AG08396 (cell line): ENCODE results near the gene SUSD2.

Experiments
- DNase-seq: peaks from one replicate; pipeline ENCODE4 v3.0.0; 2012; ENCODE audit warnings: low spot score, mixed read lengths

SUSD2 gene

GRCh38 chr22:24149198-24149590, 32.1 kb upstream of the SUSD2 start:
- no peak for DNase-seq

DNA sequence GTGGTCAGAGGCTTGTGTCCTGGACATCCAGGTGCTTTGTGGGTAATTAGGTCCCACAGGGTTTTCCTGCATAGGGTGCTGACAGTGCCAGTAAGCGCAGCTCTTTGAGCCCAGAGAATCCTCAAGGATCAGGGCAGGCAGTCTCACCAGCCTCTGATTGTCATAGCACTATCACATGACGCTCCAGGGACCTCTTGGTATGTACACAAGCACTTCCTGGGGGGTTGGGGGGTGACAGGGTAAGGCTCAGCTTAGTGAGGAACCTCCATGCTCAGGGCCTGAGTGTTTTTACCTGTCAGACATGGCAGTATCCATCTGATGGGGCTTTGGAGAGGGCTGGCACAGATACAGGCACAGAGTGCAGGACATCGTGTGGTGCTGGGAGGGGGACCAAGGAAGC, 27.9 kb upstream of the SUSD2 start:
- peak; percentile 74 for DNase-seq

DNA sequence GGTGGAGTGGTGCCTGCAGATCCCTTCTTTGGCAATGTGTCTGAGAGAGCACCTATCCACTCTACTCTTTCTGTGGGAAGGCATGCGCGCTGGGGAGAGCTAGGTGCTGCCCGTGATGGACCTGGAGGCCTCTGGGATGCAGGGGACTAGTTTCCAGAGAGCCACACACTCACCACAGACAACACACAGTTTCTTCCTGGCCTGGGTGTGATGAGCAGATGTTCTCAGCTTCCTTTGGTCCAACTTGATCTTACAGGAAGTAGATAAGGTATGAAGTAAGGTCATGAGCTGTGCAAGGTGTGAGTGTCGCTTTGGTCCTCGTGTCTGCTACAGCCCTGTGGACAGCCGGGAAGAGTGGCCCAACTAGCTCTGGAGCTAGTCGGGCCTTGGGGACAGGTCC, 27.3 kb upstream of the SUSD2 start:
- no peak for DNase-seq

GRCh38 chr22:24154826-24155225, 26.5 kb upstream of the SUSD2 start:
- no peak for DNase-seq

- peak; percentile 88 for DNase-seq
These were observed 25.6 kb upstream of the SUSD2 start for GRCh38 chr22:24155627-24156140.

DNA sequence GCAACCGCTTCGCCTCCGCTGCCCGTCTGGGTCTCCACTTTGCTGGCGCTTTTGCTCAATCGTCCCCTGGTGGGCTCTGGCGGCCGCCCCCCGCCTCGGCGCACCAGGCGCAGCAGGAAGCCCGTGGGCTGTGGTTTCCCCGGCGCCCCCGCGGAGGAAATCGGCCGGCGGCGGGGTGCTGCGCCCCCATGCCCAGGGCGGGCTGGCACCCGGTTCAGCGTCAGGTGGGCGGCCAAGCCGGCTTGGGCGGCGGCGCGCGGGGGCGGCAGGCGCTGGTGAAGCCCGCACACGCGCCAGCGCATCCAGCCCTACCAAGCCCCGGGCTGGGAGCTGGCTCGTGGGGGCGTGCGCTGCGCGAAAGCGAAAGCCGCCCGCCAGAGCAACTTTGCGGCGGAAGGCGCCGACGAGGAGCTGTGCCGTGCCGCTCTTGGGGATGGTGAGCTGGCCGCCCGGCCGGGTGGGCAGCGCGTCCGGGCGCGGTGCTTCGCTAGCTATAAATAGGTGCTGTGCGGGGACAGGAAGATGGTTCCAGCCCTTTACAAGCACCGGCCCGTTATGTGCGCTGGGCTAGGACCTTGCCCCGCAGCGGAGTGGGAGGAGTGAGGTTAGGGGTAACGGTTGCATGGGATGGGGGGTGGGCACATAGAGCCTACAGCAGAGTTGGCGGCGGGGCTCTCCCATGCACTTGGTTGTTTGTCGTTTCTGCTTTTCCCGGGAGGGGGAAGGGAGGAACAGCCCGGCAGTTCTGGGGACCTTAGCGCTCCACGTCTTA, 25.0 kb upstream of the SUSD2 start:
- DNase-seq: peak; percentile 75

GRCh38 chr22:24156913-24157821, 24.1 kb upstream of the SUSD2 start:
- peak; percentile 88 for DNase-seq

GRCh38 chr22:24157822-24158135, 23.5 kb upstream of the SUSD2 start:
- no peak for DNase-seq

DNA sequence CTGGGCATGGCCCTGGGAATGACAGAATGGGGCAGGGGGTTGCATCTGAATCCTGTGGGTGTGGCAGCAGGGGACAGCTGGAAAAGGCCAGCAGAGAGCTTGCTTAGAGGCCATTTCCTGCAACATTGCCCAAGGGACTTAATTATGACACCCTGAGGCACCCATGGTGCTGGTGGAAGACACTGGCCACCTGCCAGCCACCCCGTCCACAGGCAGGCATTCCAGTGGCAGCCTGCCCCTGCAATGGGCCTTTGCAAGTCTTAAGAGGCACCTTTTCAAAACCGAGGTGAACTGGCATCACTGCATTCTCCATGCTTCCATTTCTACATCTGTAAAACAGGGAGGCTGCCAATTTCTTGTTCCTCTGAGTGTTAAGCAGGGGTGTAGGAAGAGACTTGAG, 21.6 kb upstream of the SUSD2 start:
- no peak for DNase-seq

DNA sequence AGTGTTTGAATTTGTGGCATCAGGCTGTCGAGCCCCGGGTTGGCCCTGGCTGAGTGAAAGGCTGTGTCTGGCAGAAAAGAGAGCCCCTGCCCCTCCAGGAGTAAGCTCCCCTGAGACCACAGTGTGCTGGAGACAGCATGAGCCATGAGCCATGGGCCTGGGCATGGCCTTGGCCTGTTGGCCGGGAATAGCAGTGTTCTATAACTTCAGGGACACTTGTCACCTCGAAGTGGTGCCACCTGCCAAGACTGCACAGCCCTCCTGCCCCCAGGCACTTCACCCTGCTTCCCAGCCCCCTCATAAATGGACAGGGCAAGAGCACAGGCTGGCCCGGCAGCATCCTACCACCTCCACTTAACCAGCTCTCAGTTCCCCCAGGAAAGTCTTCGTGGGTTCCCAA, 20.7 kb upstream of the SUSD2 start:
- DNase-seq: no peak

DNA sequence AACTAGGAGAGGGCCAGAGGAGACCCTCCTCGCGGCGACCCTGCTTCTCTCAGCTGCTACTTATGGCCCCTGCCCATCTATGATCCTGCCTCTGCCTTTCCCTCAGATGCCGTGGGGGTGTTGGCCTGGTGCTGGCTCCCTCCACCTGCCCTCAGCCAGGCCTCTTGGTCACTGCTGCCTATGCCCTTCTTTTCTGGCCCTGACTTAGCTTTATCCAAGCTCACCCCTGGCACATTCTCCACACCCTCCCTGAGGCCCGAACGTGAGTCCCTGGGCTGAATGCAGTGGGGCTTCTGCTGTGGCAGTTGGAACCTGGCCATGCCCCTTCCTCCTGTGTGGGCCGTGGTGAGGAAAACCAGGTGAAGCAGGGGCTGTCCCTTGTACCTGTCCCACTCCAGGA, 19.8 kb upstream of the SUSD2 start:
- DNase-seq: no peak

- DNase-seq: no peak
These were observed 19.4 kb upstream of the SUSD2 start for GRCh38 chr22:24161909-24162308.

DNA sequence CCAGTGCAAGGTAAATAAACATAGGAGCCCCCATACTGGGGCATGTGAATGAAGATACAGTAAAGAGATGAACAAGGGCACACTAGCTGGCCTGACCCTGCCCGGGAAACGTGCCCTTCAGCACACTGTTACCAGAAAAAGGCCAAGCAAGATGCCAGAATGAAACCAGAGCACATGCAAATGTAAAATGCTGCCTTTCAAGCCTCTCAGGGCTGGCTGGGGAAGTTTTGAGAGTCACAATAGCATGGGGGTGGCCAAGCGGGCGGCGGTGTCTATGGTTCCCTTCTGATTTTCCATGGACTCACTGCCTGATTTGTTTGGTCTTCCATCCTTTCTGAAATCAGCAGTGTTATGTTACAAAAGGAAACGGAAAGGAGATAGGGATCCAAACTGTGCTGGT, 18.9 kb upstream of the SUSD2 start:
- DNase-seq: no peak

GRCh38 chr22:24164243-24164642, 17.0 kb upstream of the SUSD2 start:
- DNase-seq: no peak

- no peak for DNase-seq
These were observed 16.3 kb upstream of the SUSD2 start for GRCh38 chr22:24164940-24165339.

DNA sequence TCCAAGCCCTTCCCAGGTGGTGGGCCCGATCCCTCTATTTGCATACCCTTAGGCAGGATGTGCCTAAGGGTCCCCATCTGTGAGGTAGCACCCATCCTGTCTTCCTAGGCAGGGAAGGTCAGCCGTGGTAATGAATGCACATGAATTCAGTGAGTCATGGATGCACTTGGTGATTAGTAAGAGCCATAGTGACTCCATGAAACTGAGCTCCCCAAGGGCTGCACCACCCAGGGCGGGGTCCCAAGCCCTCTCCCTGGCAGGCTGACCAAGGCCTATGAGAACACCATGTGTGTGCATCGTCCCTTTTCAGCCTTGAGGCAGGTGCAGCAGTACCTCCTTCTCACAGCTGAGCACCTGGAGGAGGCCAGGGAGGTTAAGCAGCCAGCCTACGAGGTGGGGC, 15.6 kb upstream of the SUSD2 start:
- peak; percentile 63 for DNase-seq

- DNase-seq: no peak
These were observed 14.5 kb upstream of the SUSD2 start for GRCh38 chr22:24166811-24167210.

DNA sequence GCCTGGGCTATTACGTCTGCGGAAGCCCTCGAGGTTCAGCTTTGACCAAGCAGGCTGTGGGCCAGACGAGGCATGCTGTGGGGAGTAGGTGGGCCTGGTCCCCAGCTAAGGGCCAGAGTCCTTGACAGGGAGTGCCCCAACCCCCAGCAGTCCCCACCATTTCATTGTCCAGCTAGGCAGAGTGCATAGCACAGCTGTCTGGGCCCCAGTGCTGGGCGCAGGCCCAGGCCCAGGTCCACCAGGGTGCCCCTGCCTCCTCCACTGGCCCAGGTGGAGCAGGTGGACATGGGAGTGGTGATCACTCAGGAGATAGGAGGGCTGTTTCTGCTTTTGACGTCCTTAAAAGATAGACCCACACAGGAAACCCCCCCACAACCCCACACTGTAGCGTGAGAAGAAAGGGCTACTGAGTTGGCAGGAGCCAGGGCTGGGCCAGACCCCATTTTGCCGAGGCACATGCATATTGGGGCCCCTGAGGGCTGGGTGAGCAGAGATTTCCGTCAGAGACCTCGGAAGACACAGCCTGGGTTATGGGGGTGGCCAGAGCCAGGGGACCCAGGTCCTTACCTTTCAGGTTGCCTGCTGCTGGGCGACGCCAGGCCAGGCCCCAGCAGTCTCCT, 11.7 kb upstream of the SUSD2 start:
- no peak for DNase-seq

DNA sequence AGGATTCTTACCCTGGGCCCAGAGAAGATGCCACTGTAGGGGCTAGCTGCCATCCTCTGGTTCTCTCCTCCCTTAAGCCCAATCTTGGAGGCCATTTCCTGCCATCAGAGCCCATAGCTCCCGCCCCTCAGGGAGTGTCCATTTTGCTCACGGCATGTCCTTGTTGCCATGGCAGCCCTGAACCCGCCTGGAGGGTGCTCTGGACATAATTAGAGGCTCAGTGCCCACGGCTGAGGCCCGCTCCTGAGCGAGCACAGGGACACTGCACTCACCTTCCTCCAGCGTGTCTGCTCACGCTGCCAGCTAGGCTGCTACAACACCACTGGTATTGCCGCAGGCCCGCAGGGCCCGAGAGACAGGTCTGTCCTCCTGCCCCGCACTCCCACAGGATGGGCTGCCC, 11.1 kb upstream of the SUSD2 start:
- no peak for DNase-seq

DNA sequence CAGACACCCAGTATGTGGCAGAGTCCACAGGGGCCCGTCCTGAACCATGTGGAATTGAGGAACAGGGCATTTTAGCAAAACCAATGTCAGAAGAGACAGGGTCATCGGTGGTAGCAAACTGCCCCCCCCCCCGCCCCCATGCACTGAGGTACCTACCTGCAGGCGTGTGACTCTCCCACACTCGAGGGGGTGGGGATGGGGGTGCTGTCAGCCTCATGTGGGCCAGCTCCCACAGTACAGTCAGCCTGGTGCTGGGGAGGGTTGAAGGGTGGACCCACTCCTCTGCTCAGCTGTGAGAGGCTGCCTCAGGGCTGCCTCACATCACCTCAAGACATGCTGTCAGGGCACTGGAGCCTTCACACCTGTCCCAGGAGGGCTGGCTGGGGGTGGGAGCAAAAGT, 10.7 kb upstream of the SUSD2 start:
- no peak for DNase-seq

GRCh38 chr22:24171822-24172221, 9.5 kb upstream of the SUSD2 start:
- DNase-seq: no peak

- DNase-seq: peak; percentile 89
These were observed 6.0 kb upstream of the SUSD2 start for GRCh38 chr22:24175160-24175808.
